Adrenal gland (tissue), 5 donors: Measurements from ENCODE around the gene ABI1.

ENCODE experiments used
- CTCF ChIP-seq, 6 experiments: fragments of 450-650 bp in 4 of 6; fragments of 200-600 bp in 2 of 6; sonication (generic) in 1 of 6; IDR thresholded peaks; 1 replicate in 5 of 6; 2 replicates in 1 of 6; pipeline versions ENCODE4 v1.5.1 to v1.8.0; 2016 to 2021; ENCODE audit warnings: antibody characterized with exemption in 6 of 6, mild to moderate bottlenecking in 2 of 6, moderate library complexity in 1 of 6
- POLR2A ChIP-seq, 2 donors: fragments of 450-650 bp; IDR thresholded peaks; one replicate each; pipeline ENCODE4 v1.6.1; 2017; ENCODE audit warnings: antibody characterized with exemption in 2 of 2, mild to moderate bottlenecking in 2 of 2, moderate library complexity in 1 of 2
- donor health status: DM: no; HTN: no; CAD: no.

DNA sequence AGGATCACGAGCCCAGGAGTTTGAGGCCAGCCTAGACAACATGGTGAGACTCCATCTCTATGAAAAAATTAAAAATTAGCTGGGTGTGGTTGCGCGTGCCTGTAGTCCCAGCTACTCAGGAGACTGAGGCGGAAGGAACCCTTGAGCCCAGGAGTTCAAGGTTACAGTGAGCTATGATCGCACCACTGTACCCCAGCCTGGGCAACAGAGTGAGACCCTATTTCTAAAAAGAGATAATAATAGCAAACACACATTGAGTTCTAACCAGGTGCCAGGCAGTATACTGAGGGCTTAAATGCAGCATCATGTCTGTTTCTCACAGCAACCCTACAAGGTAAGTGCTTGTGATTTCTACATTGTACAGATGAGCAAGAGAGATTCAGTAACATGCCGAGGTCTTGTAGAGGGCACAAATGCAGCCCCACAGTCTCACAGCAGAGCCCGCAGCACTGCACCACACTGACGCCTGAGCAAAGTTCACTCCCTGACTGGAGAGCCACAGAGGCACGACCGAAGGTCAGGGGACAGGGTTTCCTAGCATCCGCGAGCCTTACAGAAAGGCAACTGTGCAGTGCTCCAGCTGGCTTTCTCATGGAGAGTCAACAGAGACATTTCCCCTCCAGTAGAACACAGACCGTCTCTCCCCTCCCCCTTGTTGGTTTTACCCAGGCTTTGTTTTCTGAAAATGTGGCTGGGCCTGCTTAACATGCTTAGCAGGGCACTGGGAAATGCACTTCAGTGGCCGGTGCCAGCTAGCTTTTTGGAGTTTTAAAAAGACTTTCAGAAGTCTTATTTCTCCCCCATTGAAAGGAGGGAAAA is 126.8 kb downstream of the ABI1 start:
- TF ChIP-seq CTCF (IDR thresholded peaks at IDR 0.05) (no peak), POLR2A (IDR thresholded peaks at IDR 0.05) (no peak)
